HG02678 (cell line): ENCODE results near the gene SLC17A4.
"Not testable (repeated sequence)": the region's sequence is repeated elsewhere in the genome, so short reads cannot be mapped to it uniquely, and the experiment has no call there.

Experiments
- ATAC-seq: cut with Tn5 transposase; IDR thresholded peaks from one replicate; pipeline ENCODE4 v1.9.1; 2021; ENCODE audit warnings: mild to moderate bottlenecking, moderate library complexity; ENCODE audit not compliant: unreplicated experiment

SLC17A4 gene

GRCh38 chr6:25754535-25754934 is at the start of gene SLC17A4:
Gene SLC17A4 (plus strand): TSS chr6:25754742. CDS start chr6:25761963, 7,221 bp downstream.
- no peak for ATAC-seq

- no peak for ATAC-seq
These were observed 48.1 kb upstream of the SLC17A4 start for GRCh38 chr6:25706314-25707014.

GRCh38 chr6:25709761-25710160 is 44.8 kb upstream of the SLC17A4 start:
- ATAC-seq: no peak

GRCh38 chr6:25710287-25710686 is 44.3 kb upstream of the SLC17A4 start:
- ATAC-seq: no peak

GRCh38 chr6:25713824-25714223 is 40.7 kb upstream of the SLC17A4 start:
- ATAC-seq: no peak

- no peak for ATAC-seq
These were observed 39.8 kb upstream of the SLC17A4 start for GRCh38 chr6:25714765-25715164.

- ATAC-seq: no peak
These were observed 38.7 kb upstream of the SLC17A4 start for GRCh38 chr6:25715794-25716193.

GRCh38 chr6:25717866-25718740 is 36.4 kb upstream of the SLC17A4 start:
- ATAC-seq: no peak

- no peak for ATAC-seq
These were observed 28.2 kb upstream of the SLC17A4 start for GRCh38 chr6:25726122-25726911.

- ATAC-seq: no peak
These were observed 27.5 kb upstream of the SLC17A4 start for GRCh38 chr6:25727028-25727427.

- no peak for ATAC-seq
These were observed 23.6 kb upstream of the SLC17A4 start for GRCh38 chr6:25730907-25731306.

GRCh38 chr6:25731721-25732120 is 22.8 kb upstream of the SLC17A4 start:
- no peak for ATAC-seq

GRCh38 chr6:25732468-25733198 is 21.9 kb upstream of the SLC17A4 start:
- no peak for ATAC-seq

- ATAC-seq: no peak
These were observed 19.3 kb upstream of the SLC17A4 start for GRCh38 chr6:25735261-25735660.

GRCh38 chr6:25743868-25744267 is 10.7 kb upstream of the SLC17A4 start:
- no peak for ATAC-seq

- ATAC-seq: no peak
These were observed 8.7 kb upstream of the SLC17A4 start for GRCh38 chr6:25745836-25746235.

- no peak for ATAC-seq
These were observed 7.6 kb upstream of the SLC17A4 start for GRCh38 chr6:25746968-25747367.

- ATAC-seq: no peak
These were observed 7.1 kb upstream of the SLC17A4 start for GRCh38 chr6:25747477-25747876.

- ATAC-seq: no peak
These were observed 6.5 kb upstream of the SLC17A4 start for GRCh38 chr6:25748049-25748448.

- not testable (repeated sequence) for ATAC-seq
These were observed 5.7 kb upstream of the SLC17A4 start for GRCh38 chr6:25748601-25749517.
